Measurements from ENCODE around the gene CCDC85C. TPM values are rescaled to one million over a fixed set of nuclear protein-coding genes. Genes with fewer than 3 reads are reported as not detected.

The CCDC85C gene
- total and polyA plus RNA-seq, 4 donors: 4.0 to 23.9 (median 9.6) TPM

GRCh38 chr14:99450266-99450665, 153.7 kb downstream of the CCDC85C start:
- peaks cover 2 to 59% (median 30%) of the 10 kb centered on the region in 4 donors for H3K36me3 ChIP-seq (ENCODE audit: control insufficient read depth in 4 of 4, insufficient read depth in 3 of 4, low read depth in 1 of 4, low read length in 3 of 4)
- TF ChIP-seq RXRA (IDR thresholded peaks at IDR 0.05) (no peak), NR2F2 (IDR thresholded peaks at IDR 0.05) (no peak), GABPA (IDR thresholded peaks at IDR 0.05 in 1 of 2, conservative IDR thresholded peaks at IDR 0.05 in 1 of 2) (no peak), HNF4G (IDR thresholded peaks at IDR 0.05) (no peak), YY1 (IDR thresholded peaks at IDR 0.05) (no peak), FOXA2 (IDR thresholded peaks at IDR 0.05) (no peak), FOXA1 (IDR thresholded peaks at IDR 0.05) (no peak), JUND (IDR thresholded peaks at IDR 0.05) (no peak), CTCF (IDR thresholded peaks at IDR 0.05; ENCODE audit: low read depth, low read length, missing input control) (no peak), ATF3 (IDR thresholded peaks at IDR 0.05) (no peak), HNF4A (conservative IDR thresholded peaks at IDR 0.05) (no peak)
- 91% methylated on average over 3 of the region's 3 CpGs for WGBS

More at GRCh38 chr14:99450266-99450665, 153.7 kb downstream of the CCDC85C start:
- Histone ChIP-seq H3K4me1 (ENCODE audit: control insufficient read depth in 4 of 4, insufficient read depth in 4 of 4, low read length in 3 of 4) (no peaks in the 10 kb centered on the region), H3K27me3 (ENCODE audit: control insufficient read depth in 4 of 4, insufficient read depth in 4 of 4, low read length in 3 of 4) (no peaks in the 10 kb centered on the region), H3K9ac (ENCODE audit: low read depth in 1 of 2, low read length in 2 of 2) (no peak overlapping the region), H3K9me3 (ENCODE audit: control insufficient read depth in 4 of 4, low read length in 3 of 4) (no peaks in the 10 kb centered on the region), H3K4me3 (ENCODE audit: low read depth in 1 of 3, low read length in 3 of 3) (no peak overlapping the region), H3K27ac (ENCODE audit: low read depth in 1 of 2, low read length in 2 of 2) (no peak overlapping the region)
- DNase-seq (ENCODE audit: low spot score): no peak

Small RNA genes within 50 kb of the gene (small RNA-seq; reads per million reads assigned to genes)
- not detected for gene RF00019

Other genes with a start within 250 kb of the CCDC85C start
- 10 to 100 TPM; 18.7 to 39.7 TPM for gene SETD3, start 123.3 kb downstream of the CCDC85C start, total RNA-seq
- gene SETD3, start 123.3 kb downstream of the CCDC85C start, polyA plus RNA-seq: 10 to 100 TPM; 19.1 to 19.7 TPM
- 10 to 100 TPM; 17.7 to 33.4 TPM for gene CCNK, start 122.8 kb downstream of the CCDC85C start, total RNA-seq
- gene CCNK, start 122.8 kb downstream of the CCDC85C start, polyA plus RNA-seq: 1 to 10 TPM; 7.7 to 8.7 TPM
- 1 to 10 TPM; 1.0 to 1.7 TPM for gene HHIPL1, start 40.9 kb upstream of the CCDC85C start, total RNA-seq
- gene HHIPL1, start 40.9 kb upstream of the CCDC85C start, polyA plus RNA-seq: under 1 TPM; 0.96 to 0.99 TPM
- gene CYP46A1, start 80.1 kb upstream of the CCDC85C start, total RNA-seq: under 1 TPM; 0.14 to 0.92 TPM
- under 1 TPM; 0.43 to 0.53 TPM for gene CYP46A1, start 80.1 kb upstream of the CCDC85C start, polyA plus RNA-seq
- 10 to 100 TPM in 1 of 2 donors, 1 to 10 TPM in 1; 5.1 to 14.6 TPM for gene EML1, start 189.2 kb upstream of the CCDC85C start, total RNA-seq
- gene EML1, start 189.2 kb upstream of the CCDC85C start, polyA plus RNA-seq: 1 to 10 TPM; 2.7 to 4.1 TPM

Data from liver (tissue), 10 donors.